A673 (cell line): Measurements from ENCODE around the gene PSMB10. TPM values are rescaled to one million over a fixed set of nuclear protein-coding genes. Genes with fewer than 3 reads are reported as not detected.

Source experiments
- BruUV-seq: library from RNA; stranded (reverse); fragments of 400-500 nt; replicated peaks from 2 replicates; lab custom pipeline; 2021; lab: Mats Ljungman, UMichigan
- CTCF ChIA-PET: fragments of 300-600 bp; sonication (Branson Sonifier 250); formaldehyde crosslinking; loops from one replicate; lab custom pipeline; 2022; ENCODE audit warnings: antibody characterized with exemption; lab: Charles Lee
- POLR2A ChIA-PET: fragments of 300-600 bp; sonication (Branson Sonifier 250); formaldehyde crosslinking; loops from one replicate; lab custom pipeline; 2022; ENCODE audit warnings: antibody characterized with exemption; ENCODE audit not compliant: low non-redundant PET; lab: Charles Lee
- DNase-seq: peaks from one replicate; pipeline ENCODE4 v3.0.0-alpha.2; 2015; ENCODE audit warnings: low spot score
- H3K27ac ChIP-seq: fragments of 200-600 bp; sonication (generic); 2 replicates; pipeline ENCODE4 v1.5.1; 2016; ENCODE audit warnings: mixed run types, low read depth, mild to moderate bottlenecking, mixed read lengths, antibody characterized with exemption, low read length; ENCODE audit not compliant: poor library complexity, severe bottlenecking
- H3K27me3 ChIP-seq: fragments of 200-600 bp; sonication (generic); replicated peaks from 2 replicates; pipeline ENCODE4 v1.6.1; 2017; ENCODE audit warnings: mixed run types, low read depth, mild to moderate bottlenecking, mixed read lengths, antibody characterized with exemption, low read length; ENCODE audit not compliant: insufficient read depth, poor library complexity
- H3K36me3 ChIP-seq: fragments of 200-600 bp; sonication (generic); 2 replicates; pipeline ENCODE4 v1.6.1; 2016; ENCODE audit warnings: mixed run types, mild to moderate bottlenecking, mixed read lengths, antibody characterized with exemption, low read length; ENCODE audit not compliant: insufficient read depth, poor library complexity, severe bottlenecking
- H3K4me1 ChIP-seq: fragments of 200-600 bp; sonication (generic); 2 replicates; pipeline ENCODE4 v1.6.1; 2017; ENCODE audit warnings: mixed run types, mild to moderate bottlenecking, mixed read lengths, antibody characterized with exemption, low read length; ENCODE audit not compliant: insufficient read depth, poor library complexity, severe bottlenecking
- H3K4me3 ChIP-seq: fragments of 200-600 bp; sonication (generic); 2 replicates; pipeline ENCODE4 v1.5.1; 2016; ENCODE audit warnings: low read depth, mixed run types, mild to moderate bottlenecking, mixed read lengths, low read length; ENCODE audit not compliant: poor library complexity, severe bottlenecking
- H3K9me3 ChIP-seq: fragments of 200-600 bp; sonication (generic); 2 replicates; pipeline ENCODE4 v1.6.1; 2016; ENCODE audit warnings: mixed run types, low read depth, mild to moderate bottlenecking, mixed read lengths, antibody characterized with exemption, low read length; ENCODE audit not compliant: poor library complexity, severe bottlenecking
- EZH2 ChIP-seq: fragments of 200-600 bp; sonication (generic); IDR thresholded peaks from 2 replicates; pipeline ENCODE4 v1.6.1; 2017; ENCODE audit warnings: borderline replicate concordance, low read depth, mild to moderate bottlenecking, mixed read lengths, antibody characterized with exemption, low read length; ENCODE audit not compliant: poor library complexity, severe bottlenecking
- intact Hi-C: fragments of 100-400 bp; cut with micrococcal nuclease; formaldehyde crosslinking; loops from one replicate; pipeline ENCODE4 v1.10.0; 2022; ENCODE audit not compliant: unreplicated experiment
- total RNA-seq: library from RNA; stranded (reverse); gene quantifications from 2 replicates; pipeline ENCODE4 v1.2.3, GENCODE V29; 2021
- TF ChIP-seq, protein P1 (sequence below): fragments of 300-800, 200-600 bp; sonication (generic); conservative IDR thresholded peaks from 2 replicates; pipeline ENCODE4 v1.5.1; 2017; ENCODE audit warnings: low read depth, mild to moderate bottlenecking, antibody characterized with exemption, low read length, moderate library complexity, mixed read lengths

The PSMB10 gene
- total RNA-seq, 1 experiment from 2014 or later, result 21.6 TPM

DNA sequence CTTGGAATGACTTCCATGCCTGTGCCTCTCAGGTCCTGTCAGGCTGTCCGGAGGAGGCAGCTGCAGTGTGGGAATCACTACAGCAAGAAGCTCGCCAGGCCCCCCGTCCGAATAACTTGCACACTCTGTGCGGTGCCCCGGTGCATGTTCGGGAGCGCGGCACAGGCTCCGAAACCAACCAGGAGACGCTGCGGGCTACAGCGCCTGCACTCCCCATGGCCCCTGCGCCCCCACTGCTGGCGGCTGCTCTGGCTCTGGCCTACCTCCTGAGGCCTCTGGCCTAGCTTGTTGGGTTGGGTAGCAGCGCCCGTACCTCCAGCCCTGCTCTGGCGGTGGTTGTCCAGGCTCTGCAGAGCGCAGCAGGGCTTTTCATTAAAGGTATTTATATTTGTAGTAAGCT lies 50.7 kb downstream of the PSMB10 start:
- intact Hi-C loops, result no loop called here
- H3K27ac ChIP-seq, result no peak overlapping the region
- no peak overlapping the region for H3K4me3 ChIP-seq
- POLR2A ChIA-PET, result no interaction called here
- CTCF ChIA-PET, result no interaction called here
- no peaks in the 10 kb centered on the region for H3K27me3 ChIP-seq
- H3K9me3 ChIP-seq, result no peaks in the 10 kb centered on the region
- no peak for TF ChIP-seq EZH2
- TF ChIP-seq, protein P1, sequence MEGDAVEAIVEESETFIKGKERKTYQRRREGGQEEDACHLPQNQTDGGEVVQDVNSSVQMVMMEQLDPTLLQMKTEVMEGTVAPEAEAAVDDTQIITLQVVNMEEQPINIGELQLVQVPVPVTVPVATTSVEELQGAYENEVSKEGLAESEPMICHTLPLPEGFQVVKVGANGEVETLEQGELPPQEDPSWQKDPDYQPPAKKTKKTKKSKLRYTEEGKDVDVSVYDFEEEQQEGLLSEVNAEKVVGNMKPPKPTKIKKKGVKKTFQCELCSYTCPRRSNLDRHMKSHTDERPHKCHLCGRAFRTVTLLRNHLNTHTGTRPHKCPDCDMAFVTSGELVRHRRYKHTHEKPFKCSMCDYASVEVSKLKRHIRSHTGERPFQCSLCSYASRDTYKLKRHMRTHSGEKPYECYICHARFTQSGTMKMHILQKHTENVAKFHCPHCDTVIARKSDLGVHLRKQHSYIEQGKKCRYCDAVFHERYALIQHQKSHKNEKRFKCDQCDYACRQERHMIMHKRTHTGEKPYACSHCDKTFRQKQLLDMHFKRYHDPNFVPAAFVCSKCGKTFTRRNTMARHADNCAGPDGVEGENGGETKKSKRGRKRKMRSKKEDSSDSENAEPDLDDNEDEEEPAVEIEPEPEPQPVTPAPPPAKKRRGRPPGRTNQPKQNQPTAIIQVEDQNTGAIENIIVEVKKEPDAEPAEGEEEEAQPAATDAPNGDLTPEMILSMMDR, result no peak
- peaks cover 11% of the 10 kb centered on the region for H3K4me1 ChIP-seq
- BruUV-seq, result no TSS peak
- DNase-seq, result no peak
- peaks cover 34% of the 10 kb centered on the region for H3K36me3 ChIP-seq

DNA sequence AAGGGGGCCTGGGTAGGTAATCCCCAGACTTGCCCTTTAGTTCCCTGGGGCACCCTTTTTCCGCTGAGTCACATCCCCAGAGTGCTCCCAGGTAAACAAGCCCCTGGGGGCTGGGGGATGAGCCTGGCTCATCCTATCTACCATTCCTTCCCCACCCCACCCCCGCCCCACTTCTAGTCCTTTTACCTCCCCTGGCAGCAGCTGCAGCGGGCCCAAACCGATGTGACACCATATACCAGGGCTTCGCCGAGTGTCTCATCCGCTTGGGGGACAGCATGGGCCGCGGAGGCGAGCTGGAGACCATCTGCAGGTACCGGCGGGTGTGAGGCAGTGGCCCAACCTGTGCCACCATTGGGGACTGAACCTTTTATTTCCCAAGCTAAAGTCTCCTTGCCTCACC lies 51.1 kb downstream of the PSMB10 start:
- Histone ChIP-seq H3K27ac (no peak overlapping the region), H3K36me3 (peaks cover 38% of the 10 kb centered on the region), H3K27me3 (no peaks in the 10 kb centered on the region), H3K4me3 (no peak overlapping the region), H3K9me3 (no peaks in the 10 kb centered on the region), H3K4me1 (peaks cover 11% of the 10 kb centered on the region)
- BruUV-seq, result no TSS peak
- ChIA-PET CTCF (interaction anchor here (1.9 kb wide), 1 partner anchor 45 kb away, joined by 7 read pairs; the partner anchor contains the start of gene CTRL), POLR2A (no interaction called here)
- no peak for DNase-seq
- intact Hi-C loops, result no loop called here
- TF ChIP-seq EZH2, result no peak

DNA sequence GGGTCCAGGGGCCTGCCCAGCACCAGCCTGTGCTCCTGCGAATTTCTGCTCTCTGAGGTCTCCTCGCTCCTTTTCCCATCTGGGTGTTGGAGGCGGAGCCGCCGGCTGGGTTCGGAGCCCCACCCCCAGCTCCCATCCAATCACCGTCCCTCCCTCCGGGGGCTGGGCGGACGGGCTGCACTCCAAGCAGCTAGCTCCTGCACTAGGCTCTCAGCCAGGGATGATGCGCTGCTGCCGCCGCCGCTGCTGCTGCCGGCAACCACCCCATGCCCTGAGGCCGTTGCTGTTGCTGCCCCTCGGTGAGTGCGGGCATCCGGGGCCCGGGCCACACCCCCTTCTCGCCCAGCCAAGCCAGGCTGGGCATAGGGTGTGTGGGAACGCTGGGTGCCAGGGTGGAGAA lies 52.0 kb downstream of the PSMB10 start, which contains the start of gene NRN1L:
TSS of gene NRN1L (plus strand) at position 202 of the 400 bp plus-strand sequence. CDS start at position 221, 19 bp downstream.
- Histone ChIP-seq H3K4me3 (no peak within 1 kb of the TSS), H3K27me3 (no peaks in the 10 kb centered on the region), H3K36me3 (peaks cover 47% of the 10 kb centered on the region), H3K27ac (peak within 1 kb of the TSS; percentile 34), H3K9me3 (no peaks in the 10 kb centered on the region), H3K4me1 (peaks cover 11% of the 10 kb centered on the region)
- intact Hi-C loops, result no loop called here
- peak; percentile 95 for DNase-seq
- ChIA-PET CTCF (interaction anchor here (0.6 to 2.4 kb wide), 8 partner anchors 8 to 364 kb away, joined by 3 to 15 read pairs (median 6); partner anchors contain the start of genes CTRL and PSKH1), POLR2A (no interaction called here)
- TF ChIP-seq, protein P1, result no peak
- no peak for TF ChIP-seq EZH2
- BruUV-seq, result no TSS peak

Other genes starting within 250 kb of the PSMB10 start
- gene GFOD2, start 217.5 kb downstream of the PSMB10 start, total RNA-seq, result 22.6 and 25.1 TPM in 2 replicates
- gene RANBP10, start 130.3 kb downstream of the PSMB10 start, total RNA-seq, result 27.1 and 28.0 TPM in 2 replicates
- gene TSNAXIP1, start 130.0 kb downstream of the PSMB10 start, total RNA-seq, result 1.0 and 1.6 TPM in 2 replicates
- 46.6 and 48.9 TPM in 2 replicates for gene THAP11, start 94.5 kb downstream of the PSMB10 start, total RNA-seq
- 197 and 217 TPM in 2 replicates for gene NUTF2, start 89.9 kb downstream of the PSMB10 start, total RNA-seq
- gene CENPT, start 89.2 kb downstream of the PSMB10 start, total RNA-seq, result 52.9 and 62.3 TPM in 2 replicates
- 99.6 and 99.9 TPM in 2 replicates for gene EDC4, start 63.8 kb downstream of the PSMB10 start, total RNA-seq
- 0.58 and 0.59 TPM in 2 replicates for gene NRN1L, start 52.0 kb downstream of the PSMB10 start, total RNA-seq
- gene PSKH1, start 43.6 kb downstream of the PSMB10 start, total RNA-seq, result 24.2 and 27.4 TPM in 2 replicates
- gene CTRL, start 5.0 kb downstream of the PSMB10 start, total RNA-seq, result 2.9 and 3.2 TPM in 2 replicates
- 15.5 and 17.6 TPM in 2 replicates for gene LCAT, start 7.3 kb upstream of the PSMB10 start, total RNA-seq
- gene SLC12A4, start 31.8 kb upstream of the PSMB10 start, total RNA-seq, result 41.9 and 47.6 TPM in 2 replicates
- gene DPEP3, start 43.6 kb upstream of the PSMB10 start, total RNA-seq, result not detected in 2 replicates
- not detected in 2 replicates for gene DPEP2, start 62.6 kb upstream of the PSMB10 start, total RNA-seq
- not detected in 2 replicates for gene DPEP2NB, start 79.1 kb upstream of the PSMB10 start, total RNA-seq
- 14.2 and 16.0 TPM in 2 replicates for gene DDX28, start 86.4 kb upstream of the PSMB10 start, total RNA-seq
- 19.7 and 23.5 TPM in 2 replicates for gene DUS2, start 86.4 kb upstream of the PSMB10 start, total RNA-seq
- 53.7 and 56.0 TPM in 2 replicates for gene NFATC3, start 148.5 kb upstream of the PSMB10 start, total RNA-seq